HFF-Myc (cell line): ENCODE data around the gene CHST15.

Source experiments
- DNase-seq: peaks from one replicate; pipeline ENCODE4 v3.0.0-alpha.2; 2011; ENCODE audit warnings: low read depth; ENCODE audit errors: extremely low read depth
- H3K4me3 ChIP-seq: replicated peaks from 2 replicates; pipeline ENCODE4 v1.5.1; 2011; ENCODE audit warnings: low read depth, mild to moderate bottlenecking, control low read depth, low read length
- TF ChIP-seq, protein P1 (sequence below): IDR thresholded peaks from 2 replicates; pipeline ENCODE4 v1.5.1; 2012; ENCODE audit warnings: mild to moderate bottlenecking, low read depth, low read length, control low read depth; ENCODE audit errors: missing control alignments

The CHST15 gene

DNA sequence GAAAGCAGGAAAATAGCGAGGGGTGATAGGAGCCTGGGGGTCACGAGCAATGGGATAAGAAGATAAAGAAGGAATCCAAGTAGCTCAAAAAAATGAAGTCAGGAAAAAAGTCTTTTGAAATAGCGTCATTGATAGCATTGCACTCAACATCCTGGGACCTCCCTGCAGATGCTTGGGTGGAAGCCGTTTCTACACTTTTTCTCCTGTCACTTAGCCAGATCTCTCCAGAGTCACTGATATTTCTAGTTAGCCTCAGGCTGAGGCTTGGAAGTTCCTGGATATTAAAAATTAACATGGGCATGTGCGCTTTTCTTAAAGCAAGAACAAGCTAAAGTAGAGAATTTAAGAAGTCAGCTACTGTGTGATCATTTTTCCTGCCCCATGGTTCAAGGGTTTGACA lies 39.5 kb upstream of the CHST15 start:
- H3K4me3 ChIP-seq = no peak overlapping the region
- DNase-seq = no peak
- TF ChIP-seq, protein P1, sequence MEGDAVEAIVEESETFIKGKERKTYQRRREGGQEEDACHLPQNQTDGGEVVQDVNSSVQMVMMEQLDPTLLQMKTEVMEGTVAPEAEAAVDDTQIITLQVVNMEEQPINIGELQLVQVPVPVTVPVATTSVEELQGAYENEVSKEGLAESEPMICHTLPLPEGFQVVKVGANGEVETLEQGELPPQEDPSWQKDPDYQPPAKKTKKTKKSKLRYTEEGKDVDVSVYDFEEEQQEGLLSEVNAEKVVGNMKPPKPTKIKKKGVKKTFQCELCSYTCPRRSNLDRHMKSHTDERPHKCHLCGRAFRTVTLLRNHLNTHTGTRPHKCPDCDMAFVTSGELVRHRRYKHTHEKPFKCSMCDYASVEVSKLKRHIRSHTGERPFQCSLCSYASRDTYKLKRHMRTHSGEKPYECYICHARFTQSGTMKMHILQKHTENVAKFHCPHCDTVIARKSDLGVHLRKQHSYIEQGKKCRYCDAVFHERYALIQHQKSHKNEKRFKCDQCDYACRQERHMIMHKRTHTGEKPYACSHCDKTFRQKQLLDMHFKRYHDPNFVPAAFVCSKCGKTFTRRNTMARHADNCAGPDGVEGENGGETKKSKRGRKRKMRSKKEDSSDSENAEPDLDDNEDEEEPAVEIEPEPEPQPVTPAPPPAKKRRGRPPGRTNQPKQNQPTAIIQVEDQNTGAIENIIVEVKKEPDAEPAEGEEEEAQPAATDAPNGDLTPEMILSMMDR = no peak

DNA sequence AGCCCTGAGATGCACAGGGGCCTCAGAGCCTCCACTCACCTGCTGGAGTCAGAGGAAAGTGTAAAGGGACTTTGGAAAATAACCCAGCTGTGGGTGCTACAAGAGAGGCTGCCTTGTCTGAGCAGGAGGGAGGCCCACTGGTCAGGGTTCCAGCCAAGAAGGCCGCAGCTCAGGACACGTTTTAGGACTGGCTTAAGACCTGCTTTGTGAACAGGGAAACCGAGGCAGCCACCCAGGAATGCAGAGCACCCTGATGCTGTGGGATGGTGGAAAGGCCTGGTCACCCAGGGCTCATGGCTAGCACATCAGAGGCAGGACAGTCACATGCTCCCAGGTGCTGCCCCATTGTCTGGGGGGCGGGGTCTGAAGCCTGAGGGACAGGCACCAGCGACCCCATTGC lies 38.9 kb upstream of the CHST15 start:
- H3K4me3 ChIP-seq = no peak overlapping the region
- TF ChIP-seq, protein P1 = no peak
- no peak for DNase-seq

DNA sequence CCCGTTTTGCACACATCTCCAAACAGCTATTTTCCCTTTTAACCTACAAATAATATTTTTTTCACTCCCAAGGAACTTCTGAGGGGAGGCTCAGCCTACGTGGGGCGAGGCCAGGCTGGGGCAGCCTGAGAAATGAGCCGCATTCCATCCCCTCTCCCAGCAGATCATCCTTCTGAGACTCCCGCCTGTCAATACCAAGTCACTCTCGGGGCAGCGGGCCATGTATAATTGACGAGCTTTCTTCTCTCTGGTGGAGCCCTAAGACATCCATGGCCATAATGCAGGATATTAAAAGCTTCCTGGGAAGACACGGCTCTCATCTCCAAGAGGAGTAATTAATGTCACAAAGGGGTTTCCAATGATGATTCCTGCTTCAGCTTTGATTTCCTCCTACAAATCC lies 37.8 kb upstream of the CHST15 start:
- H3K4me3 ChIP-seq = no peak overlapping the region
- DNase-seq = no peak
- TF ChIP-seq, protein P1 = no peak

DNA sequence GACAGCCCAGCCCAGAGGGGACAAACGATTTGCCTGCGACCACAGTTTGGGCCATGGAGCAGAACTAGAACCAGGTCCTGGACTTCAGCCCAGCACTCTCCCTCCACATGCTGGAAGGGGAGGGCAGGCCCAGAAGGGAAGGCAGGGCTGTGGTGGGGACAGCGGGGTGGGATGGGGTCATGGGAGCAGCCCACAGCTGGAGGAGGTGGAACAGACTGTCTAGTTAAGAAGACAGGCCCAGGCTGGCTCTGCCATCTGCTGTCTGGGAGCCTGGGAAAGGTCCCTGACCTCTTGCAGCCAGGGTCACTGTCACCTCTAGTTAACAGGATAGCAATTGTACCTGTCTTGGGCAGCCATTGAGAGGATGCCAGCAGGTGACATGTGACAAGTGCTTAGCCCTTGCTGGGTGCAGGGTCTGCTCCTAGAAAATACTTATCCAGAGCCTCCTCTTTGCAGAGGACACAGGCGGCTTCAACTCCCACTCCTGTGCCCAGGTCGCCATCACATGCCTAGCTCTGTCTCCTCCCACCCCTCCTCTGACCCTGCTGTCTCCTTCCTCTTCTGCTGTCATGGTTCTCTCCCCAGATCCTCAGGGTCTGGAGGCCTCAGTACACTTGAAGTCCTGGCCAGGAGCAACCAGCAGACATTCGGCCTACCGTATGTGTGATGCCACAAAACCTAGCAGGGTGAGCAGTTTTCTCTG lies 37.0 kb upstream of the CHST15 start:
- no peak overlapping the region for H3K4me3 ChIP-seq
- TF ChIP-seq, protein P1 = no peak
- DNase-seq = no peak

DNA sequence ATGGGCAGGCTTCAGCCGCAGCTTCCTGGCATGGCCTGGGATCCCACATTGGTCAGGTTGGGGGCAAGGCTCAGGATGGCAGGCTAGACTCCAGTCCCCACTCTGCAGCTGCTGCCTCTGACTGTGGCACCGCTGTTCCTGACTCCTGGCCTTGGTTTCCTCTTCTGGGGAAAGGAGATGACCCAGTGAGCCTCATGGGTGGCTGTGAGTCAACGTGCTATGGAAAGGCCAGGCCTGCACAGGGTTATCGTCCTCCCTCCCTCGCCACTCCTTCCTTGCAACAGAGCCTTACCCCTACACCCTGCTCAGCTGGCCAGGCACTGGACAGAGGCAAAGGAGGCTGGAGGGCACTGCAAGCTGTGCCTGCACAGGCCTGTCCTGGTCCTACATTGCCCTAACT lies 36.1 kb upstream of the CHST15 start:
- H3K4me3 ChIP-seq = no peak overlapping the region
- TF ChIP-seq, protein P1 = no peak
- no peak for DNase-seq

DNA sequence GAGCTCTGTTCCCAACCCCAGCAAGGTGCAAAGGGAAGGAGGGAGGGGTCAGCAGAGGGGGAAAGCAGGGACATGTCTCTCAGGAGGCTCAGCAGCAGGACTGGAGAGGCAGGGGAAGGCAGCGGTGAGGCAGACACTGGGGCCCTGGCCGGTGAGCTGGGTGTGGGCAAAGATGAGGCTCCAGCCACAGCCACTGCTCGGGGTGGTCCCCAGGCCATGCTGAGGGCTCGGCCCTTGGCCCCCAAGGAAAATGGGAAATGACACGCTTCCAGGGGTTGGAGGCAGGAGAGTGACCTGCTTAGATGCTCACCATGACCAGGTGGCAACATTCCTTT lies 35.4 kb upstream of the CHST15 start:
- no peak overlapping the region for H3K4me3 ChIP-seq
- DNase-seq = no peak
- TF ChIP-seq, protein P1 = no peak
